ENCODE results near the gene CROCC2.

DNA sequence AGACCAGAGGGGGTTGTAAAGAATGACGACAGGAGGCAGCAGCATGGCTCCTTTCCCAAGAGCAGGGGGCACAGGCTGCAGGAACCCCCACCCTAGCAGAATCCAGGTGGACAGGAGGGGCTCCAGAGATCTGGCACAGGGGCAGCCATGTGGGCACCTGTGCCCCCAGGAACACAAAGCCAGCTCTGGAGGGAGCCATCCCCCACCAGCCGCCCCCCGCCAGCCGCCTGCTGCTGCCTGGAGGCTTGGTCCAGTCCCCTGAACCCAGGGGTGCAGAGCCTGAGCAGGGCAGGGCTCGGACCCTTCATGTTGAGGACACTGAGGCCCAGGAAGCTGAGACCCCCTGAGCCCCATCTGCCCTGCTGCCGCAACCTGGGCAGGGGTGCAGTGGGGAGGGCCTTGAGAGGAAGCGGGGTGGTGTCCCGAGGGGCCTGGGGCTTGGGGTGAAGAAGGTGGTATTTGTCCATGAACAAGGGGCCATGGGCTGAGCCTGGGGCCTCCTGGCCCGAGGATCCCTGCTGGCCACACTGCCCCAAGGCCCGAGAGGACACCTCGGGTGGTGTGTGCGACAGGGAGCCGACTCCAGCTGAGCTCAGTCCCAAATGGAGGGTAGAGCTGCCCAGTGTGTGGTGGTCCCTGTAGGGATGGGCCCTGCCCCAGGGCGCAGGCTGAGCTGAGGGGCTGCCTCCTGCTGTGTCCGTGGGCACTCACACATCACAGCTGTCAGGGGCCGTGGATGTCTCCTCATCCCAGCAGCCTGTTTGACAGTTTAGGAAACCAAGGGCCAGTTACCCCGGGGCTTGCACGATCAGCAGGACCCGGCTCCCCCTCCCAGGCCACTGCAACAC lies 52.5 kb downstream of the CROCC2 start:
- no peak for TF ChIP-seq JUND (IDR thresholded peaks at IDR 0.05; ENCODE audit: low read depth, low read length)
- no peak for TF ChIP-seq POU2F2 (IDR thresholded peaks at IDR 0.05; ENCODE audit: borderline replicate concordance, low read depth, low read length)
- no peak for TF ChIP-seq CREB1 (IDR thresholded peaks at IDR 0.05; ENCODE audit: low read depth)
- TF ChIP-seq CHD1 (IDR thresholded peaks at IDR 0.05; ENCODE audit: low read depth, low read length): no peak
- TF ChIP-seq POLR2A (IDR thresholded peaks at IDR 0.05; ENCODE audit: low read depth, low read length): no peak
- TF ChIP-seq CHD2 (IDR thresholded peaks at IDR 0.05; ENCODE audit: borderline replicate concordance, low read depth, low read length): no peak
- TF ChIP-seq, protein P1, sequence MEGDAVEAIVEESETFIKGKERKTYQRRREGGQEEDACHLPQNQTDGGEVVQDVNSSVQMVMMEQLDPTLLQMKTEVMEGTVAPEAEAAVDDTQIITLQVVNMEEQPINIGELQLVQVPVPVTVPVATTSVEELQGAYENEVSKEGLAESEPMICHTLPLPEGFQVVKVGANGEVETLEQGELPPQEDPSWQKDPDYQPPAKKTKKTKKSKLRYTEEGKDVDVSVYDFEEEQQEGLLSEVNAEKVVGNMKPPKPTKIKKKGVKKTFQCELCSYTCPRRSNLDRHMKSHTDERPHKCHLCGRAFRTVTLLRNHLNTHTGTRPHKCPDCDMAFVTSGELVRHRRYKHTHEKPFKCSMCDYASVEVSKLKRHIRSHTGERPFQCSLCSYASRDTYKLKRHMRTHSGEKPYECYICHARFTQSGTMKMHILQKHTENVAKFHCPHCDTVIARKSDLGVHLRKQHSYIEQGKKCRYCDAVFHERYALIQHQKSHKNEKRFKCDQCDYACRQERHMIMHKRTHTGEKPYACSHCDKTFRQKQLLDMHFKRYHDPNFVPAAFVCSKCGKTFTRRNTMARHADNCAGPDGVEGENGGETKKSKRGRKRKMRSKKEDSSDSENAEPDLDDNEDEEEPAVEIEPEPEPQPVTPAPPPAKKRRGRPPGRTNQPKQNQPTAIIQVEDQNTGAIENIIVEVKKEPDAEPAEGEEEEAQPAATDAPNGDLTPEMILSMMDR (IDR thresholded peaks at IDR 0.05 in 2 of 3, conservative IDR thresholded peaks at IDR 0.05 in 1 of 3; ENCODE audit: control insufficient read depth in 2 of 3, extremely low read depth in 1 of 3, insufficient read depth in 1 of 3, low read depth in 3 of 3, low read length in 3 of 3): no peak
- TF ChIP-seq ESRRA (IDR thresholded peaks at IDR 0.05; ENCODE audit: low read length): no peak
- TF ChIP-seq BCL11A (IDR thresholded peaks at IDR 0.05; ENCODE audit: low read depth, low read length): no peak

Measured in GM12878 (cell line).